ENCODE data around the gene FFAR1. TPM values are rescaled to one million over a fixed set of nuclear protein-coding genes. Genes with fewer than 3 reads are reported as not detected.

The FFAR1 gene
- not detected in 5 replicates for total RNA-seq (2022; extraction: Qiagen RNA extraction)

GRCh38 chr19:35347171-35347929, at the start of gene FFAR1:
FFAR1 (plus strand) TSS chr19:35347902; CDS start chr19:35351552, 3,650 bp downstream.

GRCh38 chr19:35328851-35329285, 18.8 kb upstream of the FFAR1 start, which contains the start of gene CD22:
CD22 (plus strand) TSS chr19:35329187; CDS start chr19:35332041, 2,854 bp downstream.

GRCh38 chr19:35357867-35358573, 10.3 kb downstream of the FFAR1 start, which contains the start of gene FFAR3:
FFAR3 (plus strand) TSS chr19:35358460; CDS start chr19:35358891, 431 bp downstream.

GRCh38 chr19:35370722-35371121, 23.0 kb downstream of the FFAR1 start, which contains the start of gene GPR42:
GPR42 (plus strand) TSS chr19:35371068; CDS start chr19:35371360, 292 bp downstream.

Other genes starting within 250 kb of the FFAR1 start
- 0.26 to 0.58 TPM (median 0.36 TPM) in 5 replicates for gene FXYD3, start 232.1 kb upstream of the FFAR1 start, total RNA-seq (2022; extraction: Qiagen RNA extraction)
- 0.08 to 0.30 TPM (median 0.17 TPM) in 5 replicates for gene LGI4, start 212.8 kb upstream of the FFAR1 start, total RNA-seq (2022; extraction: Qiagen RNA extraction)
- 0.39 to 0.65 TPM (median 0.45 TPM) in 4 of 5 replicates, not detected in the other for gene FXYD1, start 209.1 kb upstream of the FFAR1 start, total RNA-seq (2022; extraction: Qiagen RNA extraction)
- 0.28 to 0.65 TPM (median 0.36 TPM) in 3 of 5 replicates, not detected in the others for gene FXYD7, start 204.6 kb upstream of the FFAR1 start, total RNA-seq (2022; extraction: Qiagen RNA extraction)
- 196 to 227 TPM (median 204 TPM) in 5 replicates for gene FXYD5, start 193.2 kb upstream of the FFAR1 start, total RNA-seq (2022; extraction: Qiagen RNA extraction)
- gene FAM187B, start 119.2 kb upstream of the FFAR1 start, total RNA-seq (2022; extraction: Qiagen RNA extraction): not detected in 5 replicates
- gene LSR, start 98.9 kb upstream of the FFAR1 start, total RNA-seq (2022; extraction: Qiagen RNA extraction): 7.5 to 13.2 TPM (median 10.2 TPM) in 5 replicates
- 129 to 167 TPM (median 147 TPM) in 5 replicates for gene USF2, start 78.9 kb upstream of the FFAR1 start, total RNA-seq (2022; extraction: Qiagen RNA extraction)
- gene HAMP, start 65.4 kb upstream of the FFAR1 start, total RNA-seq (2022; extraction: Qiagen RNA extraction): 0.34 TPM in 1 of 5 replicates, not detected in the others
- gene MAG, start 55.7 kb upstream of the FFAR1 start, total RNA-seq (2022; extraction: Qiagen RNA extraction): not detected in 5 replicates
- gene CD22, start 18.7 kb upstream of the FFAR1 start, total RNA-seq (2022; extraction: Qiagen RNA extraction): 0.85 to 1.8 TPM (median 0.98 TPM) in 5 replicates
- gene FFAR3, start 10.6 kb downstream of the FFAR1 start, total RNA-seq (2022; extraction: Qiagen RNA extraction): 0.09 TPM in 1 of 5 replicates, not detected in the others
- gene GPR42, start 23.2 kb downstream of the FFAR1 start, total RNA-seq (2022; extraction: Qiagen RNA extraction): not detected in 5 replicates
- not detected in 5 replicates for gene FFAR2, start 100.4 kb downstream of the FFAR1 start, total RNA-seq (2022; extraction: Qiagen RNA extraction)
- gene KRTDAP, start 142.6 kb downstream of the FFAR1 start, total RNA-seq (2022; extraction: Qiagen RNA extraction): not detected in 5 replicates
- gene DMKN, start 165.7 kb downstream of the FFAR1 start, total RNA-seq (2022; extraction: Qiagen RNA extraction): 32.5 to 41.2 TPM (median 37.6 TPM) in 5 replicates
- gene SBSN, start 180.4 kb downstream of the FFAR1 start, total RNA-seq (2022; extraction: Qiagen RNA extraction): 2.4 to 3.3 TPM (median 3.2 TPM) in 5 replicates
- gene GAPDHS, start 185.6 kb downstream of the FFAR1 start, total RNA-seq (2022; extraction: Qiagen RNA extraction): 0.21 TPM in 1 of 5 replicates, not detected in the others
- gene TMEM147, start 197.7 kb downstream of the FFAR1 start, total RNA-seq (2022; extraction: Qiagen RNA extraction): 374 to 446 TPM (median 422 TPM) in 5 replicates
- 0.06 TPM in 1 of 5 replicates, not detected in the others for gene ATP4A, start 215.8 kb downstream of the FFAR1 start, total RNA-seq (2022; extraction: Qiagen RNA extraction)
- gene PMIS2, start 238.3 kb downstream of the FFAR1 start, total RNA-seq (2022; extraction: Qiagen RNA extraction): not detected in 5 replicates